Adipose tissue (tissue), 3 donors: ENCODE results near the gene ERMP1. TPM values are rescaled to one million over a fixed set of nuclear protein-coding genes. Genes with fewer than 3 reads are reported as not detected.
"Not testable (repeated sequence)": the region's sequence is repeated elsewhere in the genome, so short reads cannot be mapped to it uniquely, and the experiment has no call there.

Experiments
- H3K27ac ChIP-seq: one replicate; pipeline ENCODE4 v1.5.1; 2013; ENCODE audit warnings: low read depth, low read length
- WGBS, 3 donors: extraction: QIAGEN DNeasy Blood & Tissue Kit; methylation state at CpG; one replicate each; pipeline ENCODE4 v1.1.7; 2013; 5-methylcytosine and 5-hydroxymethylcytosine counted together
- polyA plus RNA-seq, 3 donors: library from polyadenylated mRNA; stranded (reverse); fragments of 200-250 nt; gene quantifications; one replicate each; pipeline ENCODE4 v1.2.3, GENCODE V29; 2013
- donor health status: healthy with polysubstance abuse.
- donor health status: Bipolar disorder and iron deficiency.
- donor health status: healthy.

ERMP1 gene, protein sequence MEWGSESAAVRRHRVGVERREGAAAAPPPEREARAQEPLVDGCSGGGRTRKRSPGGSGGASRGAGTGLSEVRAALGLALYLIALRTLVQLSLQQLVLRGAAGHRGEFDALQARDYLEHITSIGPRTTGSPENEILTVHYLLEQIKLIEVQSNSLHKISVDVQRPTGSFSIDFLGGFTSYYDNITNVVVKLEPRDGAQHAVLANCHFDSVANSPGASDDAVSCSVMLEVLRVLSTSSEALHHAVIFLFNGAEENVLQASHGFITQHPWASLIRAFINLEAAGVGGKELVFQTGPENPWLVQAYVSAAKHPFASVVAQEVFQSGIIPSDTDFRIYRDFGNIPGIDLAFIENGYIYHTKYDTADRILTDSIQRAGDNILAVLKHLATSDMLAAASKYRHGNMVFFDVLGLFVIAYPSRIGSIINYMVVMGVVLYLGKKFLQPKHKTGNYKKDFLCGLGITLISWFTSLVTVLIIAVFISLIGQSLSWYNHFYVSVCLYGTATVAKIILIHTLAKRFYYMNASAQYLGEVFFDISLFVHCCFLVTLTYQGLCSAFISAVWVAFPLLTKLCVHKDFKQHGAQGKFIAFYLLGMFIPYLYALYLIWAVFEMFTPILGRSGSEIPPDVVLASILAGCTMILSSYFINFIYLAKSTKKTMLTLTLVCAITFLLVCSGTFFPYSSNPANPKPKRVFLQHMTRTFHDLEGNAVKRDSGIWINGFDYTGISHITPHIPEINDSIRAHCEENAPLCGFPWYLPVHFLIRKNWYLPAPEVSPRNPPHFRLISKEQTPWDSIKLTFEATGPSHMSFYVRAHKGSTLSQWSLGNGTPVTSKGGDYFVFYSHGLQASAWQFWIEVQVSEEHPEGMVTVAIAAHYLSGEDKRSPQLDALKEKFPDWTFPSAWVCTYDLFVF
- 1 to 10 TPM; 2.8 to 4.6 (median 4.5) TPM for polyA plus RNA-seq

DNA sequence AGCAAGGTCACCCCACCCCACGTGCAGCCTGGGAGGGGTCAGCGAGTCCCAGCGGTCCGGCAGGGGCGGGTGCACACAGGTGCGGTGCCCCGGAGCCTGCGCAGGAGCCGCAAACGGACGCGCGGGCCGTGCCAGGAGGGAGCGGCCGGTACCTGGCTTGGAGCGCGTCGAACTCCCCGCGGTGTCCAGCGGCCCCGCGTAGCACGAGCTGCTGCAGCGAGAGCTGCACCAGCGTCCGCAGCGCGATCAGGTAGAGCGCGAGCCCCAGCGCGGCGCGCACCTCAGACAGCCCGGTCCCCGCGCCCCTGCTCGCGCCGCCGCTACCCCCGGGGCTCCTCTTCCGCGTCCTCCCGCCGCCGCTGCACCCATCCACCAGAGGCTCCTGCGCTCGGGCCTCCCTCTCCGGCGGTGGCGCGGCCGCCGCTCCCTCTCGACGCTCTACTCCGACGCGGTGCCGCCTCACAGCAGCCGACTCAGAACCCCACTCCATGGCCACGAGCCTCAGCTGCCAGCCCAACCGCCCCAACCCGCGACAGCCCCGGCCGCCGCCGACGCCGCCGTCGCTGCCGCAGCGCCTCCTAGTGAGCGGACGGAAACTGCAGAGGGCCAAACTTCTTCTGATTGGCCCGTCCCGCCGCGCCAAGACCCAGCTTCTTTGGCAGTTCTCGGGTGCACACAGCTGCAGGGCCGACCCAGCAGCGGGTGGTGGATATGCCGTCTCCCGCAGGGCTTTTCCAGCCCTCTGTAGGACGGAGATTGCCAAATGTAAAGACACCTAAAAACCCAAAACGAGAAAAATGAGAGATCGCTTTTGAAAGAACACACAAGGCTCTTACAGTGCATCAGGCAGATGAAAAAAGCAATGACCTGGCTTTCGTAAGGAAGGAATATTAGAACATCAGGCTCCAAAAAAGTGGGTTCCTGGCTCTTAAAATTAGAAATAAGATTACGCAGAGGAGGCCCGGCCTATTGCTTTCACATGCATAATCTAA lies at the start of gene ERMP1:
Gene ERMP1 (minus strand): TSS at position 580 of the 992 bp plus-strand sequence. CDS start 90 bp downstream, at position 490.
- WGBS, 3 donors, result 1% methylated on average over 41 to 95 of the region's 95 CpGs
- H3K27ac ChIP-seq, result no peak within 1 kb of the TSS

DNA sequence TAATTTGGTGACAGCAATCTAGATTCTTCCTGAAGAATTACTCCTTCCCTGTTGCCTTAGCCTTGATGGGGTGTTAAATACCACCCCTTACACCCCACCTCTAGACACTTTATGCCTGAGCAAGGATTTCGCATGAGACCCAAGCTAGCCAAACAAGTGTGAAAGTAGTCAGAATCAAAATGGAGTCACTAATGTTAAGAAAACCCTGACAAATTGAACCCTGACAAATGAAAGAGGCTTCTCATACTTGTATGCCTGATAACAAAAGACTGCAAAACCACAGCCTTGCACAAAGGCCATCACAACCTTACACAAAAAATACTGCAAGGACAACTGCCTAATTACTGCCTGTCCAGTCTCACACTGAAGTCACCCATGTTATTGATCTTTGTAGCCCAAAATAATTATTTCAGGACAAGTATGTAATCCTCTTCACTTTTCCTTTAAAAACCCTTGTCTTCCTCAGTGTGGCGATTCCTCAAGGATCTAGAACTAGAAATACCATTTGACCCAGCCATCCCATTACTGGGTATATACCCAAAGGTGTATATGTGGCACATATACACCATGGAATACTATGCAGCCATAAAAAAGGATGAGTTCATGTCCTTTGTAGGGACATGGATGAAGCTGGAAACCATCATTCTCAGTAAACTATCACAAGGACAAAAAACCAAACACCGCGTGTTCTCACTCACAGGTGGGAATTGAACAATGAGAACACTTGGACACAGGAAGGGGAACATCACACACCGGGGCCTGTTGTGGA lies 49.5 kb upstream of the ERMP1 start:
- WGBS, 3 donors, result 90 to 91% (median 91%) methylated on average over 3 to 5 of the region's 5 CpGs
- H3K27ac ChIP-seq, result not testable (repeated sequence)

DNA sequence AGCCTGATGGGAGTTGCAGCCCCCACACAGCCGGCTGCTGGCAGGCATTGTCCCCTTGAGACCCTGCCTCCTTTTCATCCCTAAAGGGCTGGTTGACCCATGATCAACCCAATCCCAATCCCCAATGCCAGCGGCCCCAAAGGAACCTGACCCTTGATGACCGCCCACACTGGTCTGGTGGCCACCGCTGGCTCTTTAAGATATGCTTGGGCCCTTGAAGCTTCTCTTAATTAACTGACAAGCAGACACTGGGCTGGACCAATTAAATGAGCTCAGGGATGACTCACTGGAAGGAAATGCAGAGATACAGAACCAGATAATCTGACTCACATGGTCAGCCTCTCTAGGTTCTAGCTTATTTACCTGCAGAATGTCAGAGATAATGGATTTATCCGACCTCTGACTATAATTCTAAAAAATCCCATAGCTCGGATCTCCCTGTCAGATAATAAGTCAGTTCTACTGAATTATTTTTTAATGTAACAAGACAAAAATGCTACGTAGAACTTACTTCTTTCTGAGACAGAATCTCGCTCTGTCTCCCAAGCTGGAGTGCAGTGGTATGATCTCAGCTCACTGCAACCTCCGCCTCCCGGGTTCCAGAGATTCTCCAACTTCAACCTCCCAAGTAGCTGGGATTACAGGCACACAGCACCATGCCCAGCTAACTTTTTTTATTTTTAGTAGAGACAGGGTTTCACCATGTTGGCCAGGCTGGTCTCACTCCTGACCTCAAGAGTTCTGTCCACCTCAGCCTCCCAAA lies 46.7 kb upstream of the ERMP1 start:
- WGBS, 3 donors, result 71 to 82% (median 80%) methylated on average over 10 of the region's 10 CpGs
- H3K27ac ChIP-seq, result no peak overlapping the region

DNA sequence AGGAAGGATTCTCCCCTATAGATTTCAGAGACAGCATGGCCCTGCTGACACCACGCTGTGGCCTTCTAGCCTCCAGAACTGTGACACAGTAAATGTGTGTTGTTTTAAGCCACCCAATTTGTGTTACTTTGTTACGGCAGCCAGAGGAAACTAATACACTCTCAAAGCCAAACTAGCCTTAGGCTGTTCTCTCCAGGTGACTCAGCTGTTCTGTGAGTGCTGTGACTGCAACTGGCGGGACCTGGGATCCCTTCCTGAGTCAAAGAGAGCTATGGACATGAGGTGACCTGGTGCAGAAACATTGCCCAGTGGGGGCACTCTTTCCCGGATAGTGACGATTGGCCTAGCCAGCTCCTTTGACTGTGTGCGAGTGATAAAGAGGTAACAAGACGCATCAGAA lies 43.8 kb upstream of the ERMP1 start:
- H3K27ac ChIP-seq, result no peak overlapping the region
- 91 to 93% (median 92%) methylated on average over 7 of the region's 7 CpGs for WGBS, 3 donors

DNA sequence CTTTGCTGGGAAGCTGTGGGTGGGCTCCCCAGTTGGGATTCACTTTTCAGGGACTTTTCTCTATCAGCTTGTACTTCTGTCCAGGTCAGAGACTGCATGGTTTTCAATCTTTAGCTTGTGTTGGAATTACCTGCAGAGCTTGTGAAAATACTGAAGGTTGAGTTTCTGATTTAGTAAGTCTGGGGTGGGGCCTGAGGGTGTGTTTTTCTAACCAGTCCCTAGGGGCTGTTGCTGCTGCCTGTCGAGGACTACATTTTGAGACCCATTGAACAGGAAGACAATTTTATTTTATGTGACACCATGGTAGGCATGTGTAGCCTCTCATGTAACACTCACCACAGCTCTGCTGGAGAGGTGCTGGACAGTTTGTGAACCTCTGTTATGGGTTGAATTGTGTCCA lies 43.1 kb upstream of the ERMP1 start:
- no peak overlapping the region for H3K27ac ChIP-seq
- 71 to 72% (median 71%) methylated on average over 1 of the region's 1 CpG for WGBS, 3 donors

DNA sequence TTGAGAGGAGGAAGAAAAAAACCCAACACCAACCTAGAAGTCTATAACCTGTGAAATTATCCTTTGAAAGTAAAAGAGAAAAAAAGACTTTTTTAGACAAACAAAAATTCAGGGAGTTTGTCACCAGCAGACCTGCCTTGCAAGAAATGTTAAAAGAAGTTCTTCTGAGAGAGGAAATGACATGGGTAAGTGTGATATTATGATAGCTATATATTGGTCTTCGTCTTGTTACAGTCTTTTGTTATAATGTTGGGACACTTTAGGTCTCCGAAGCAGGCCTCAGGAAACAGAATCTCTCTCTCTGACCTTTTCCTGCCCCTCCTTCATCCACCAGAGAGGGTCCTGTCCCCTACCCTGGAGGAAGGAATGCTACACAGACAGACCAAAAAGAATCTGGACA lies 41.1 kb upstream of the ERMP1 start:
- H3K27ac ChIP-seq, result no peak overlapping the region
- WGBS, 3 donors, result 68 to 92% (median 72%) methylated on average over 2 of the region's 2 CpGs

DNA sequence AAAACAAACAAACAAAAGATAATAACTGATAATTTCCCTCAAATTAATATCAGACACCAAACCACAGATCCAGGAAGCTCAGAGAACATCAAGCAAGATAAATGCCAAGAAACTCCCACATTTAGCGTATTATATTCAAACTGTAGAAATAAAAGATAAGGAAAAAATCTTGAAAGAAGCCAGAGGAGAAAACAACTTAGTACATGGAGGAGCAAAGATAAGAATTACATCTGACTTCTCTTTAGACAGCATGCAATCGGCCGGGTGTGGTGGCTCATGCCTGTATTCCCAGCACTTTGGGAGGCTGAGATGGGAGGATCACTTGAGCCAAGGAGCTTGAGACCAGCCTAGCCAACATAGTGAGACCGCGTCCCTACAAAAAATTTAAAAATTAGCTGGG lies 40.5 kb upstream of the ERMP1 start:
- 87 to 89% (median 89%) methylated on average over 5 of the region's 5 CpGs for WGBS, 3 donors
- H3K27ac ChIP-seq, result no peak overlapping the region

DNA sequence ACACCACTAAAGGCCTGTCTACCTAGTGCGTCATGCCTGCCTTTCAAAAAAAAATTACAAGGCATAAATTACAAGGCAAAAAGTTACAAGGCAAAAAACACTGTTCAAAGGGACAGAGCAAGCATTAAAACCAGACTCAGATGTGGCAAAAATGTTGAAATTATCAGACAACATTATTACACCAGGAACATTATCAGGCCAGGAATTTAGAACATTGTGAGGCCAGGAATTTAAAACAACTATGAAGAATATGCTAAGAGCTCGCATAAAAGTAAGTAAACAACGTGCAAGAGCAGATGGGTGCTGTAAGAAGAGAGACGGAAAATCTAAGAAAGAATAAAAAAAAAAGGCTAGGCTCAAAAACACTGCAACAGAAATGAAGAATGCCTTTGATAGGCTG lies 39.6 kb upstream of the ERMP1 start:
- no peak overlapping the region for H3K27ac ChIP-seq
- 67 to 84% (median 73%) methylated on average over 4 of the region's 4 CpGs for WGBS, 3 donors

DNA sequence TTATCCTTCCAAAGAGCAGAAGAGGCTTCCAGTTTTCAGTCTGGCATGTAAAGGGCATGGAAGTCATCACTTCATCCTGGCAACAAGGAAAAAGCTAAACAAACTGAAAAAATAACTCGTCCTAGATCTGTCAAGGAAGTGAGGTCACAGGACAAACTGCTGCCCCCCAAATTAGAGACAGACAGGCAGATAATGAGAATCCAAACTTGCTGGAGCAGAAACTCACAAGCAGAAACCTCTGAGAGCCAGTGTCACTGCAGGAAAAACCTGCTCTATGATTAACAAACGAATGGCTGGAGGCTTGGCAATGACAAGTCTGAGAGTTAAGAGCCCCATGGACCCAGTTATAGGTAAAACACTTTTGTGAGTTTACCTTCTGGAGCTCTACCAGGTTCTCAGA lies 38.9 kb upstream of the ERMP1 start:
- 52 to 61% (median 58%) methylated on average over 2 of the region's 2 CpGs for whole genome bisulfite sequencing, 3 donors
- no peak overlapping the region for H3K27ac ChIP-seq

DNA sequence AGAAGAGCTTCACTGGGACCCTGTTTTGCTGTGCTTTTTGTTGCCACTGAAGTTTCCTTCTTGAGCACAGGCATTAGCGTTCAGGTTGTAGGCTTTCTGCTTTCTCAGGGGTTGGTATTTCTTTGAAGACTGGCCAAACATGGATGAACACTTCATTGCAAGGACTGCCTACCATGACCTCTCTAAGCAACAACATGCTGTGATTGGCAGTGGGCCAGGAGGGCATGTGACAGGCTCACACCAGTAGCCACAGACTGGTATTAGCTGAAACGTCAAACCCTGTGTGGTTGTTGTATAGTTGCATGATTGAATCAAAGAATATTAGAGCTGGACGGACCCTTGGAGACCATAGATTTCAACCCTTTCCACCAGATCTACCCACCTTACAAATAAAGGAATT lies 37.8 kb upstream of the ERMP1 start:
- H3K27ac ChIP-seq, result no peak overlapping the region
- WGBS, 3 donors, result 56 to 84% (median 77%) methylated on average over 3 of the region's 3 CpGs

DNA sequence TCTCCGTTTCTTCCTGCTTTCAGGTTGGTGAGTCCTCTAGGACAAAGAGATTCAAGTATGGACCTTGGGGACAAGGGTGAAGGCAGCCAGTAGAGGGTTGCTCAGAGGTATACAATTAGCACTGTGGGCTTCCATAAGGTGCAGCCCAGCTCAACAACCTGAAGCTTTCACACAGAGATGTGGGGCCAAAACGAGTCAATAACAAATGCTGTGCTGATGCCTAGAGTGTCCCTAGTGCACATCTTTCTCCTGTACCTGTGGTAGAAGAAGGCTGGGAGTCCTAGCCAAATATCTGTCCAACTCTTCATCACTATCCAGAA lies 37.1 kb upstream of the ERMP1 start:
- no peak overlapping the region for H3K27ac ChIP-seq
- WGBS, 3 donors, result 72 to 90% (median 84%) methylated on average over 2 of the region's 2 CpGs

DNA sequence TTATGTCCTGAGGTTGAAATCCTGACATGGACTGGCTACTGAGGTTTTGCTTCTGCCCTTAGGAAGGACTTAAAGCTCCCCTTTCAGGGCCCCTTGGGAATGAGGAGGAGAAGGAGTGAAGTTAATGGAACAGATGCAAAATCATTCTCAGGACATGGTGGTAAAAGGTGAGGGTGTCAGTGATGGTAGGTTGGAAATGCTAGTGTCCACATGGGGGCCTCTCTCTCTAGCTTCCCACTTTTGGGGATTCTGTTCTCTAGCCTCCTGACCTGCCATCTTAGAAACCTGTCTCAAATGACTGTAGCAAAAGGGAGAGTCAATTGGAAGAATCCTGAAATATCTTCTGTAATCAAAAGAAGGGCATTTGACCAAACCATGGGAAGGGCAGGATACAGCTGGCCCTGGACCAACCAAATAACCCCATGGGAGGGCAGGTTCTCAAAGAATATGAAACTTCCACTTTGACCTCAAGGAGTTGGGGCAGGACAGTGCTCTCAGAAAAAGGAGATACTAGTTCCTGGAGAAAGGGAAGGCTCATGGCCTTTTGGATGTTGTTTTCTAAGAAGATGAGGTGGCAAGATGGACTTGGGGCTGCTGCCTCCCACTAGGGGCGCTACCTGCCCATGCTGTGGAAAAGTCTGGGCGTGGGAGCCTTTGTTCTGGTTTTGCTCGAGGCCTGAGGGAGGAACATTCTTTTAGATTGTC lies 36.5 kb upstream of the ERMP1 start:
- H3K27ac ChIP-seq, result no peak overlapping the region
- WGBS, 3 donors, result 84 to 92% (median 89%) methylated on average over 3 of the region's 3 CpGs

DNA sequence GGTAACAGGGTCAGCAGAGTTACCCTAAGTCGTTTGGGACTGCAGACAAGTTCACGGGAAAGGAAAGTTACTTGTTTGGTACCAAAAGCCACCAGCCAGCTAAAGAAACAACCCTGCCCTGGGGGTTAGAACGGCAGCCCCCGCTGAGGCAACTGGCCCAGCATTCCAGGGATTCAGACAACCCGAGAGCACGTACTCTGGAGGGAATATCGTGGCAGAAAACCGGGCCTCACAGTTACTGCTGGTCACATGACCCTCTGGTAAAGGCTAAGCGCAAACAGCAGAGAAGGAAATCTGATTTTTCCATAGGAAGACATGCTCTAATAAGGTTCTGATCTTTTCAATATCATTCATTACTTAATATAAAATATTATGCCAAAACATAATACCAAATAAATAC lies 35.3 kb upstream of the ERMP1 start:
- WGBS, 3 donors, result 79 to 84% (median 82%) methylated on average over 9 of the region's 9 CpGs
- H3K27ac ChIP-seq, result no peak overlapping the region

DNA sequence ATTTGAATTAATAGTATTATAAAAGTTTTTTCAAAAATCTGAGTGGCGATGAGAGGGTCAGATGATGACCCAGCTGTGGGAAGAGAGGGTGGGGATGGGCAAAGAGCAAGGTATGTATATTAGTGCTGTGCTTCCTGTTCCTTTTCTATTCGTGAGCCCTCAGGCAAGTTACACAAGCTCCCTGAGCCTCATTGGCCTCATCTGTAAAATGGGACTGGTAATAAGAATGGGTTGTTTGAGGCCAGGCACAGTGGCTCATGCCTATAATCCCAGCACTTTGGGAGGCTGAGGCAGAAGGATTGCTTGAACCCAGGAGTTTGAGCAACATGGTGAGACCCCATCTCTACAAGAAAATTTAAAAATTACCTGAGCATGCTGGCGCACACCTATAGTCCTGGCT lies 33.8 kb upstream of the ERMP1 start:
- 84 to 89% (median 86%) methylated on average over 3 of the region's 3 CpGs for WGBS, 3 donors
- H3K27ac ChIP-seq, result no peak overlapping the region

DNA sequence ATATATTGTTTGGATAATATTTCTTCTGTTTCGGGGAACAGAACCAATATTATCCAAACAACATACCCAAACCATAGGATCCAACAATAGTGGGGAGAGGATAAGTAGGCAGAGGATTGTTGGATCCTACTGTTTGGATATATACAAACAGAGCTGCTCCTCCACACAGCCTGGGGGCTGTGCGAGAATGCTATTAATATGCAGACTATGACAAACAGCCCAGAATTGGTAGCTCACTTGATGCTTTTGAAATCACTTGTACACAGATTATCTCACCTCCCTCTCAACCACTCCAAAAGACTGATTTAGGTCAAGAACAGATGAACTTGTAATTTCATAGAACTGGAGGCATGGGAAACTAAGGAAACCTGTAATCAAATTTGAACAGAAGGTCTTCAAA lies 33.4 kb upstream of the ERMP1 start:
- H3K27ac ChIP-seq, result no peak overlapping the region
- WGBS, 3 donors, result 93 to 99% (median 94%) methylated on average over 2 of the region's 2 CpGs

DNA sequence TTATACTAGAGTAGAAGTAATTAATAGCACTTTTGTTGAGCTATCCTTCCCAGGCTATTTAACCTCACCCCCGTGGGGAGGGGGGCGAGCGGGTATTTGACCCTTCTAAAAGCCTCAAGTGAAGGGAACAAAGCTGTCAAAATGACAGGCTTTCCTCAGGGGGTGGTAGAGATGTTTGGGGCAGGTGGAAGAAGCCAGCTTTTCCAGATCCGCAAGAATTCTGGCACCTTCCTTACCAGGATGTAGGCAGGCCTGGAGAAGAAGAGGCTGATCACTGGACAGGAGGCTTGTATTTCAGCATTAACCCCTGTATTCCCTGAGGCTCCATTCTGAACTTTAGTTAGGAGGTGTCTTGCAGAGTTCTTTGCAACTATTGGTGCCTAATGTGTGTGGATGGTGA lies 31.5 kb upstream of the ERMP1 start:
- 75 to 88% (median 86%) methylated on average over 4 of the region's 4 CpGs for WGBS, 3 donors

More for the DNA sequence above, 31.5 kb upstream of the ERMP1 start:
- no peak overlapping the region for H3K27ac ChIP-seq
